IMR-90 (cell line): ENCODE measurements around the gene CYSRT1. TPM values are rescaled to one million over a fixed set of nuclear protein-coding genes. Genes with fewer than 3 reads are reported as not detected.

Experiments
- BHLHE40 ChIP-seq: fragments of 150-350 bp; IDR thresholded peaks from 2 replicates; pipeline ENCODE4 v1.6.1; 2016; ENCODE audit warnings: mild to moderate bottlenecking, low read depth, low read length
- MAFK ChIP-seq: IDR thresholded peaks from 2 replicates; pipeline ENCODE4 v1.6.1; 2012; ENCODE audit warnings: low read depth, low read length, improper control_type of control experiment
- POLR2A ChIP-seq: IDR thresholded peaks from 2 replicates; pipeline ENCODE4 v1.6.1; 2012; ENCODE audit warnings: mild to moderate bottlenecking, low read depth, low read length
- polyA plus RNA-seq, 3 experiments: library from polyadenylated mRNA; depleted of rRNA; stranded (reverse); fragments of >200 nt; gene quantifications; 2 replicates each; pipeline ENCODE4 v1.2.3, GENCODE V29; 2012; ENCODE audit warnings: low replicate concordance in 1 of 3
- total RNA-seq: library from RNA; depleted of rRNA; stranded (reverse); fragments of >200 nt; gene quantifications from 2 replicates; pipeline ENCODE4 v1.2.3, GENCODE V29; 2012

CYSRT1 gene
- total and polyA plus RNA-seq, 2 of the 4 experiments (the other 2 are of a cell fraction), result 0.18 to 0.84 TPM

GRCh38 chr9:137222190-137223077, 2.5 kb upstream of the CYSRT1 start, which contains the start of gene RNF208 (continued):
- TF ChIP-seq POLR2A (no peak), BHLHE40 (no peak), MAFK (no peak)
